ENCODE measurements around the gene RNF213. TPM values are rescaled to one million over a fixed set of nuclear protein-coding genes. Genes with fewer than 3 reads are reported as not detected.

Gene RNF213
- total RNA-seq, 1 experiment from 2014 or later: 44.5 TPM

- H3K27me3 ChIP-seq (ENCODE audit: insufficient read depth, low read length): peaks cover 6% of the 10 kb centered on the region; the same call in 1 of the 2 replicates
- no peaks in the 10 kb centered on the region for H3K9me3 ChIP-seq (ENCODE audit: control insufficient read depth in 1 of 2, insufficient read depth in 1 of 2, low read depth in 1 of 2, low read length in 2 of 2)
- intact Hi-C loops (cut with micrococcal nuclease): no loop called here
- POLR2A ChIA-PET: no interaction called here
- H3K9me2 ChIP-seq (ENCODE audit: insufficient read depth): no peaks in the 10 kb centered on the region
- CTCF ChIA-PET: interaction anchor here (1.3 kb wide), 1 partner anchor 10 kb away, joined by 3 read pairs; no protein-coding TSS in a partner anchor
- H3K27ac ChIP-seq (ENCODE audit: low read depth, low read length): no peak overlapping the region
- H3K9ac ChIP-seq (ENCODE audit: low read length): no peak overlapping the region
- no peaks in the 10 kb centered on the region for H3K4me1 ChIP-seq (ENCODE audit: control insufficient read depth in 1 of 2, insufficient read depth in 2 of 2, low read length in 2 of 2)
- no peaks in the 10 kb centered on the region for H4K20me1 ChIP-seq (ENCODE audit: insufficient read depth)
- RAD21 ChIA-PET (ENCODE audit: low non-redundant PET in 1 of 2, low total read pairs in 2 of 2, uncharacterized antibody in 2 of 2, unreplicated experiment in 2 of 2): interaction anchor here in 1 of 2 experiments (0.6 kb wide), 1 partner anchor 10 kb away, joined by 3 read pairs; no protein-coding TSS in a partner anchor
- no peak overlapping the region for H3K4me2 ChIP-seq (ENCODE audit: low read length)
- BruUV-seq (replicated peaks): no TSS peak
- no peak overlapping the region for H3K4me3 ChIP-seq (replicated peaks in 1 of 2; ENCODE audit: low read depth in 1 of 2, low read length in 2 of 2)
- no peaks in the 10 kb centered on the region for H3K36me3 ChIP-seq (ENCODE audit: control insufficient read depth in 1 of 2, insufficient read depth in 2 of 2, low read length in 2 of 2)
- ATAC-seq (no peak), DNase-seq (ENCODE audit: low read depth, low spot score) (no peak)
- no peaks in the 10 kb centered on the region for H3K79me2 ChIP-seq (ENCODE audit: insufficient read depth, low read length)
- H2AFZ ChIP-seq (ENCODE audit: low read depth, low read length, poor library complexity, severe bottlenecking): no peak overlapping the region
- TF ChIP-seq CTCF (IDR thresholded peaks at IDR 0.05 in 2 of 3, conservative IDR thresholded peaks at IDR 0.05 in 1 of 3; ENCODE audit: borderline replicate concordance in 1 of 3, insufficient read depth in 1 of 3, low read depth in 2 of 3, low read length in 2 of 3) (no peak), SP1 (IDR thresholded peaks at IDR 0.05; ENCODE audit: low read depth) (no peak), CBX3 (IDR thresholded peaks at IDR 0.05; ENCODE audit: low read depth) (no peak), POLR2A (IDR thresholded peaks at IDR 0.05; ENCODE audit: borderline replicate concordance, extremely low read depth, insufficient read depth, insufficient read length) (no peak), ZNF274 (IDR thresholded peaks at IDR 0.05; ENCODE audit: low read depth, low read length) (no peak), SRF (IDR thresholded peaks at IDR 0.05; ENCODE audit: low read depth) (no peak), JUND (IDR thresholded peaks at IDR 0.05) (no peak)
- TF ChIP-seq, protein P1, sequence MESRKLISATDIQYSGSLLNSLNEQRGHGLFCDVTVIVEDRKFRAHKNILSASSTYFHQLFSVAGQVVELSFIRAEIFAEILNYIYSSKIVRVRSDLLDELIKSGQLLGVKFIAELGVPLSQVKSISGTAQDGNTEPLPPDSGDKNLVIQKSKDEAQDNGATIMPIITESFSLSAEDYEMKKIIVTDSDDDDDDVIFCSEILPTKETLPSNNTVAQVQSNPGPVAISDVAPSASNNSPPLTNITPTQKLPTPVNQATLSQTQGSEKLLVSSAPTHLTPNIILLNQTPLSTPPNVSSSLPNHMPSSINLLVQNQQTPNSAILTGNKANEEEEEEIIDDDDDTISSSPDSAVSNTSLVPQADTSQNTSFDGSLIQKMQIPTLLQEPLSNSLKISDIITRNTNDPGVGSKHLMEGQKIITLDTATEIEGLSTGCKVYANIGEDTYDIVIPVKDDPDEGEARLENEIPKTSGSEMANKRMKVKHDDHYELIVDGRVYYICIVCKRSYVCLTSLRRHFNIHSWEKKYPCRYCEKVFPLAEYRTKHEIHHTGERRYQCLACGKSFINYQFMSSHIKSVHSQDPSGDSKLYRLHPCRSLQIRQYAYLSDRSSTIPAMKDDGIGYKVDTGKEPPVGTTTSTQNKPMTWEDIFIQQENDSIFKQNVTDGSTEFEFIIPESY (IDR thresholded peaks at IDR 0.05; ENCODE audit: extremely low read depth, insufficient replicate concordance, low read length): no peak
These were observed 176.9 kb downstream of the RNF213 start for GRCh38 chr17:80437532-80437931.
